K562 (cell line): ENCODE data around the gene NUP85. TPM values are rescaled to one million over a fixed set of nuclear protein-coding genes. Genes with fewer than 3 reads are reported as not detected.
A peak's percentile ranks its signal among the peaks of the same experiment; 100 is the strongest.

Experiments
- ATAC-seq: fragments of 200-7000 bp; cut with Tn5 transposase; 3 replicates; pipeline ENCODE4 v1.9.1; 2020; ENCODE audit warnings: moderate library complexity
- BruUV-seq: library from RNA; stranded (reverse); fragments of 400-500 nt; replicated peaks from 2 replicates; lab custom pipeline; 2021; lab: Mats Ljungman, UMichigan
- CTCF ChIA-PET: fragments of 300-600 bp; formaldehyde crosslinking; extraction: SDS; loops from one replicate; lab custom pipeline; 2021; ENCODE audit warnings: low intra/inter-chr PET ratio; lab: Yijun Ruan, JAX
- POLR2A ChIA-PET: fragments of 300-600, 350-650 bp; sonication (Branson Sonifier 250); formaldehyde crosslinking; extraction: SDS; loops from one replicate; lab custom pipeline; 2021; ENCODE audit warnings: antibody characterized with exemption, inconsistent platforms; lab: Yijun Ruan, JAX
- DNase-seq, 4 experiments: peaks; one replicate each; pipeline versions ENCODE4 v3.0.0 to v3.0.0-alpha.2; 2011 to 2018; ENCODE audit warnings: low spot score in 3 of 4, mixed read lengths in 3 of 4; ENCODE audit errors: extremely low read depth in 1 of 4
- FAIRE-seq: peaks from 2 replicates; lab custom pipeline; 2011; peaks lifted over from hg19 to GRCh38; lab: Jason Lieb, UNC
- H2AFZ ChIP-seq: 2 replicates; pipeline ENCODE4 v1.6.0; 2011; ENCODE audit warnings: low read depth, low read length, control low read depth, inconsistent platforms
- H3K27ac ChIP-seq: fragments of 200-600 bp; 3 replicates; pipeline ENCODE4 v1.8.0; 2011; ENCODE audit warnings: low read depth, mild to moderate bottlenecking, control low read depth, inconsistent platforms, low read length, moderate library complexity, mixed read lengths; ENCODE audit errors: extremely low read depth
- H3K27me3 ChIP-seq, 2 experiments: fragments of 300-600 bp in 1 of 2; 2 replicates in 1 of 2; 3 replicates in 1 of 2; pipeline versions ENCODE4 v1.6.0 to v1.8.0; 2011; ENCODE audit warnings: inconsistent platforms in 2 of 2, low read length in 2 of 2, mild to moderate bottlenecking in 1 of 2, mixed read lengths in 1 of 2, moderate library complexity in 1 of 2; ENCODE audit not compliant: control insufficient read depth in 2 of 2, insufficient read depth in 2 of 2
- H3K36me3 ChIP-seq: fragments of 300-600 bp; 3 replicates; pipeline ENCODE4 v1.8.0; 2011; ENCODE audit warnings: mild to moderate bottlenecking, low read length, inconsistent platforms; ENCODE audit not compliant: control insufficient read depth, insufficient read depth
- H3K4me1 ChIP-seq, 2 experiments: fragments of 200-600 bp in 1 of 2; replicated peaks in 1 of 2; 2 replicates in 1 of 2; 3 replicates in 1 of 2; pipeline versions ENCODE4 v1.5.1 to v1.8.0; 2011; ENCODE audit warnings: inconsistent platforms in 2 of 2, low read length in 2 of 2, mild to moderate bottlenecking in 1 of 2, mixed read lengths in 1 of 2, moderate library complexity in 1 of 2; ENCODE audit not compliant: control insufficient read depth in 2 of 2, insufficient read depth in 2 of 2
- H3K4me2 ChIP-seq: 2 replicates; pipeline ENCODE4 v1.6.1; 2011; ENCODE audit warnings: low read length, control low read depth, inconsistent platforms, mixed read lengths; ENCODE audit not compliant: insufficient read depth
- H3K4me3 ChIP-seq: fragments of 200-600 bp; sonication (generic), shearing (Covaris generic); 2 replicates; pipeline ENCODE4 v1.5.1; 2016; ENCODE audit warnings: control low read depth, inconsistent platforms
- H3K79me2 ChIP-seq: fragments of 200-600 bp; 3 replicates; pipeline ENCODE4 v1.8.0; 2011; ENCODE audit warnings: low read length, inconsistent platforms; ENCODE audit not compliant: control insufficient read depth, insufficient read depth
- H3K9ac ChIP-seq, 2 experiments: 2 replicates each; pipeline versions ENCODE4 v1.6.0 to v1.6.1; 2011; ENCODE audit warnings: low read depth in 2 of 2, low read length in 2 of 2, control low read depth in 1 of 2, inconsistent platforms in 1 of 2, mild to moderate bottlenecking in 1 of 2, mixed read lengths in 1 of 2; ENCODE audit not compliant: insufficient read depth in 1 of 2
- H3K9me1 ChIP-seq: one replicate; pipeline ENCODE4 v1.6.0; 2011; ENCODE audit warnings: inconsistent platforms, mild to moderate bottlenecking, low read length, moderate library complexity; ENCODE audit not compliant: control insufficient read depth, insufficient read depth
- H3K9me3 ChIP-seq: replicated peaks from 2 replicates; pipeline ENCODE4 v1.5.1; 2011; ENCODE audit warnings: low read depth, low read length, inconsistent platforms; ENCODE audit not compliant: control insufficient read depth, insufficient read depth
- H4K20me1 ChIP-seq: replicated peaks from 2 replicates; pipeline ENCODE4 v1.6.1; 2011; ENCODE audit warnings: low read length, inconsistent platforms, mixed read lengths; ENCODE audit not compliant: control insufficient read depth, insufficient read depth
- ETV1 ChIP-seq: fragments of 450-650 bp; conservative IDR thresholded peaks from 2 replicates; pipeline ENCODE4 v1.6.1; 2016; ENCODE audit warnings: missing genetic modification characterization, control low read depth, low read depth, missing compliant biosample characterization
- HDAC1 ChIP-seq, 2 experiments: fragments of 450-650 bp; IDR thresholded peaks; 2 replicates each; pipeline ENCODE4 v1.6.1; 2016 to 2017; ENCODE audit warnings: inconsistent platforms in 1 of 2, mild to moderate bottlenecking in 1 of 2, moderate library complexity in 1 of 2
- HNRNPUL1 ChIP-seq: fragments of 200-400 bp; formaldehyde crosslinking; IDR thresholded peaks from 2 replicates; pipeline ENCODE4 v1.6.1; 2017; ENCODE audit warnings: low read length
- NKRF ChIP-seq: fragments of 450-650 bp; IDR thresholded peaks from 2 replicates; pipeline ENCODE4 v1.6.1; 2016; ENCODE audit warnings: borderline replicate concordance
- ZNF23 ChIP-seq: fragments of 250-450 bp; sonication (Bioruptor Pico); IDR thresholded peaks from 2 replicates; pipeline ENCODE4 v1.4.0; 2020; ENCODE audit warnings: mild to moderate bottlenecking
- WGBS: fragments of 100-300 bp; shearing (Covaris generic); methylation state at CpG from one replicate; pipeline ENCODE4 v1.1.6; 2016; ENCODE audit warnings: low coverage, mixed read lengths; ENCODE audit not compliant: insufficient coverage; ENCODE audit errors: missing lambda C conversion rate; 5-methylcytosine and 5-hydroxymethylcytosine counted together
- in situ Hi-C: fragments of 300-500 bp; cut with MboI; formaldehyde crosslinking; loops from 4 replicates; pipeline ENCODE4 v1.15.0; 2018; ENCODE audit warnings: inconsistent platforms, mixed read lengths
- intact Hi-C: fragments of 100-400 bp; cut with micrococcal nuclease; formaldehyde crosslinking; loops from 2 replicates; pipeline ENCODE4 v1.14.2; 2022
- polyA plus RNA-seq, 8 experiments: library from polyadenylated mRNA; depleted of rRNA in 4 of 8; stranded (reverse) in 5 of 8; unstranded in 3 of 8; fragments of >200 nt; fragmentation: Nextera tagmentation in 2 of 8; fragmentation: Illumina TruSeq in 1 of 8; extraction: Ambion mirVana in 2 of 8; extraction: Trizol in 1 of 8; gene quantifications; 2 replicates each; pipeline versions ENCODE4 v1.2.1 to v1.2.3, GENCODE V29; 2011 to 2014; ENCODE audit warnings: inconsistent platforms in 1 of 8, missing spikeins in 1 of 8
- total RNA-seq, 7 experiments: library from RNA; depleted of rRNA in 6 of 7; stranded (reverse); fragments of >200 nt in 6 of 7; fragmentation: Illumina TruSeq in 2 of 7; extraction: Trizol in 2 of 7; gene quantifications; 2 replicates each; pipeline versions ENCODE4 v1.2.1 to v1.2.3, GENCODE V29; 2011 to 2021; ENCODE audit warnings: low replicate concordance in 1 of 7

The NUP85 gene
- total and polyA plus RNA-seq, 9 of the 15 experiments (the other 6 are each of a cell fraction or from before 2014, with no cell fraction given) = 50.2 to 177 (median 110) TPM

- Histone ChIP-seq H3K27ac (no peak overlapping the region), H3K4me1 (peaks cover 0 to 3% of the 10 kb centered on the region in 2 experiments; a peak in 1 of 5 replicates), H3K9me1 (no peaks in the 10 kb centered on the region), H3K9me3 (no peaks in the 10 kb centered on the region), H2AFZ (no peak overlapping the region), H3K79me2 (no peaks in the 10 kb centered on the region), H4K20me1 (no peaks in the 10 kb centered on the region), H3K4me2 (no peak overlapping the region), H3K36me3 (peaks cover 83% of the 10 kb centered on the region), H3K27me3 (no peaks in the 10 kb centered on the region), H3K9ac (peak overlapping the region in 1 of 2 experiments; percentile 43; a peak in 1 of 4 replicates), H3K4me3 (no peak overlapping the region)
- no peak for ATAC-seq
- 93% methylated on average over 18 of the region's 18 CpGs for WGBS
- no peak for TF ChIP-seq HDAC1 (IDR thresholded peaks at IDR 0.05)
- no peak for TF ChIP-seq HNRNPUL1
- no peak for TF ChIP-seq NKRF
- TF ChIP-seq ETV1 (tag) = no peak
- TF ChIP-seq ZNF23 = no peak
- ChIA-PET POLR2A (interaction anchor here (0.6 to 4.5 kb wide), 9 partner anchors 8 to 165 kb away, joined by 3 to 38 read pairs (median 5); partner anchors contain the start of genes ARMC7, GGA3 and MRPS7), CTCF (interaction anchor here (0.6 kb wide), 1 partner anchor 555 kb away, joined by 4 read pairs; no protein-coding TSS in a partner anchor)
- no peak for FAIRE-seq
- no TSS peak for BruUV-seq
- intact Hi-C loops = no loop called here
- DNase-seq = no peak
- in situ Hi-C loops = no loop called here
Measured at GRCh38 chr17:75231741-75232464, 26.4 kb downstream of the NUP85 start.
